GM19023 (cell line): ENCODE results near the gene RGS9.

Experiments used
- ATAC-seq: cut with Tn5 transposase; IDR thresholded peaks from one replicate; pipeline ENCODE4 v1.9.1; 2021; ENCODE audit warnings: mild to moderate bottlenecking, moderate library complexity; ENCODE audit not compliant: unreplicated experiment

Gene RGS9

GRCh38 chr17:65249774-65250173, 112.6 kb downstream of the RGS9 start:
- ATAC-seq: no peak

GRCh38 chr17:65254166-65254565, 117.0 kb downstream of the RGS9 start:
- ATAC-seq: no peak

GRCh38 chr17:65259281-65259680, 122.1 kb downstream of the RGS9 start:
- no peak for ATAC-seq

GRCh38 chr17:65259696-65260485, 122.7 kb downstream of the RGS9 start:
- no peak for ATAC-seq

GRCh38 chr17:65260626-65261025, 123.5 kb downstream of the RGS9 start:
- ATAC-seq: no peak

- ATAC-seq: no peak
Measured at GRCh38 chr17:65261152-65261551, 124.0 kb downstream of the RGS9 start.

GRCh38 chr17:65261682-65262636, 124.8 kb downstream of the RGS9 start:
- no peak for ATAC-seq

GRCh38 chr17:65265276-65265675, 128.1 kb downstream of the RGS9 start:
- no peak for ATAC-seq

GRCh38 chr17:65268832-65269231, 131.7 kb downstream of the RGS9 start:
- ATAC-seq: no peak

GRCh38 chr17:65270499-65271253, 133.5 kb downstream of the RGS9 start:
- no peak for ATAC-seq

- no peak for ATAC-seq
Measured at GRCh38 chr17:65271296-65271695, 134.1 kb downstream of the RGS9 start.
